Measurements from ENCODE around the gene TARS2. TPM values are rescaled to one million over a fixed set of nuclear protein-coding genes. Genes with fewer than 3 reads are reported as not detected.

The TARS2 gene
- total RNA-seq, 1 donor from 2014 or later = 29.6 TPM

DNA sequence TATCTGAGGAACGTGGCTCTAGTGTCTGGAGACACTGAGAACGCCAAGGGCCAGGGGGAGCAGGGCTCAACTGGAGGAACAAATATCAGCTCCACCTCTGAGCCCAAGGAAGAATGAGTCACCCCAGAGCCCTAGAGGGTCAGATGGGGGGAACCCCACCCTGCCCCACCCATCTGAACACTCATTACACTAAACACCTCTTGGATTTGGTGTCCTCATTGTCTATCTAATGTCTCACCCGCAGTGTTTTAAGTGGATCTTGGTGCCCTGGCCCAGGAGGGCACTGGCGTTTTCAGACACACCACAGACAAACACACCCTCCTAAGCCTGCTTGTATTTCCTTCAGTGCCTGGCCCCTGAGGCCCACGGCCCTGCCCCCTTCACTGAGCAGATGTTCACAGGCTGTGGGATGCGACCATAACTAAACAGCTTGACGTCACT lies 26.2 kb downstream of the TARS2 start:
- no peak for TF ChIP-seq EZH2phosphoT487 (IDR thresholded peaks at IDR 0.05)
- TF ChIP-seq, protein P1, sequence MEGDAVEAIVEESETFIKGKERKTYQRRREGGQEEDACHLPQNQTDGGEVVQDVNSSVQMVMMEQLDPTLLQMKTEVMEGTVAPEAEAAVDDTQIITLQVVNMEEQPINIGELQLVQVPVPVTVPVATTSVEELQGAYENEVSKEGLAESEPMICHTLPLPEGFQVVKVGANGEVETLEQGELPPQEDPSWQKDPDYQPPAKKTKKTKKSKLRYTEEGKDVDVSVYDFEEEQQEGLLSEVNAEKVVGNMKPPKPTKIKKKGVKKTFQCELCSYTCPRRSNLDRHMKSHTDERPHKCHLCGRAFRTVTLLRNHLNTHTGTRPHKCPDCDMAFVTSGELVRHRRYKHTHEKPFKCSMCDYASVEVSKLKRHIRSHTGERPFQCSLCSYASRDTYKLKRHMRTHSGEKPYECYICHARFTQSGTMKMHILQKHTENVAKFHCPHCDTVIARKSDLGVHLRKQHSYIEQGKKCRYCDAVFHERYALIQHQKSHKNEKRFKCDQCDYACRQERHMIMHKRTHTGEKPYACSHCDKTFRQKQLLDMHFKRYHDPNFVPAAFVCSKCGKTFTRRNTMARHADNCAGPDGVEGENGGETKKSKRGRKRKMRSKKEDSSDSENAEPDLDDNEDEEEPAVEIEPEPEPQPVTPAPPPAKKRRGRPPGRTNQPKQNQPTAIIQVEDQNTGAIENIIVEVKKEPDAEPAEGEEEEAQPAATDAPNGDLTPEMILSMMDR (IDR thresholded peaks at IDR 0.05) = no peak
- no peak for TF ChIP-seq EZH2 (IDR thresholded peaks at IDR 0.05)
- H2AFZ ChIP-seq (replicated peaks) = no peak overlapping the region
- Mint-ChIP-seq H3K36me3 (peaks cover 17% of the 10 kb centered on the region), H3K4me3 (no peak overlapping the region), H3K9me3 (no peaks in the 10 kb centered on the region), H3K4me1 (peaks cover 26% of the 10 kb centered on the region), H3K27ac (peak overlapping the region; percentile 32), H3K27me3 (ENCODE audit: insufficient read depth, low read depth) (peaks cover 9% of the 10 kb centered on the region)
- no peaks in the 10 kb centered on the region for H3K36me3 ChIP-seq
- no peak for DNase-seq (ENCODE audit: low spot score)
- no peaks in the 10 kb centered on the region for H3K9me3 ChIP-seq (ENCODE audit: low read depth)
- no peaks in the 10 kb centered on the region for H3K79me2 ChIP-seq (ENCODE audit: low read depth)
- no peaks in the 10 kb centered on the region for H3K27me3 ChIP-seq
- no peak overlapping the region for H3K4me3 ChIP-seq
- H4K20me1 ChIP-seq (ENCODE audit: low read depth) = no peaks in the 10 kb centered on the region
- no peak overlapping the region for H3K9ac ChIP-seq
- no peak overlapping the region for H3K27ac ChIP-seq
- peaks cover 13% of the 10 kb centered on the region for H3K4me1 ChIP-seq
- no peak overlapping the region for H3K4me2 ChIP-seq
- peaks cover 24% of the 10 kb centered on the region for H3F3A ChIP-seq (ENCODE audit: low read depth)

DNA sequence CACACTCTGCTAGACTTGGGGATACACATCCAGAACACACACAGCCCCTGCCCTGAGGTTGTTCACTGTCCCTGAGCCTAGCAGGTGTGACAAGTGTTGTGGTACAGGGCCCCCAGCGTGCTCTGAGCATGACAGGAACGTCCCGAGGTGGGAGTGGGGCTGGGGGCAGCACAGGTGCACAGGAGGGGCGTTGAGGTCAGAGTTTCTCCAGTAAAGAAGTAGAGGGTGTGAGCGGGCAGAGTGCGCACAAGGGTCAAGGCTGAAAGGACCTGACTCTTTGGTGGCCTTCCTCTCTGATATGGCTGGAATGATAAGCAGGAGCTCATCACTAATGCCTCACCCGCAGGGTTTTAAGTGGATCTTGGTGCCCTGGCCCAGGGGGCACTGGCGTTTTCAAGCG lies 27.0 kb downstream of the TARS2 start:
- peaks cover 21% of the 10 kb centered on the region for H3K4me1 Mint-ChIP-seq
- no peak overlapping the region for H3K27ac Mint-ChIP-seq
- no peak overlapping the region for H3K27ac ChIP-seq
- H3K27me3 Mint-ChIP-seq (ENCODE audit: insufficient read depth, low read depth) = peaks cover 9% of the 10 kb centered on the region
- no peaks in the 10 kb centered on the region for H3K9me3 ChIP-seq (ENCODE audit: low read depth)
- H3K4me1 ChIP-seq = peaks cover 13% of the 10 kb centered on the region
- peaks cover 24% of the 10 kb centered on the region for H3F3A ChIP-seq (ENCODE audit: low read depth)
- peak overlapping the region; percentile 92 for H3K4me3 Mint-ChIP-seq
- H4K20me1 ChIP-seq (ENCODE audit: low read depth) = no peaks in the 10 kb centered on the region
- no peak overlapping the region for H3K4me3 ChIP-seq
- no peak for TF ChIP-seq EZH2 (IDR thresholded peaks at IDR 0.05)
- TF ChIP-seq EZH2phosphoT487 (IDR thresholded peaks at IDR 0.05) = no peak
- TF ChIP-seq, protein P1 (IDR thresholded peaks at IDR 0.05) = no peak
- peaks cover 17% of the 10 kb centered on the region for H3K36me3 Mint-ChIP-seq
- no peaks in the 10 kb centered on the region for H3K79me2 ChIP-seq (ENCODE audit: low read depth)
- DNase-seq (ENCODE audit: low spot score) = no peak
- H2AFZ ChIP-seq (replicated peaks) = no peak overlapping the region
- no peaks in the 10 kb centered on the region for H3K9me3 Mint-ChIP-seq
- H3K27me3 ChIP-seq = no peaks in the 10 kb centered on the region
- H3K9ac ChIP-seq = no peak overlapping the region
- H3K36me3 ChIP-seq = no peaks in the 10 kb centered on the region
- H3K4me2 ChIP-seq = no peak overlapping the region

DNA sequence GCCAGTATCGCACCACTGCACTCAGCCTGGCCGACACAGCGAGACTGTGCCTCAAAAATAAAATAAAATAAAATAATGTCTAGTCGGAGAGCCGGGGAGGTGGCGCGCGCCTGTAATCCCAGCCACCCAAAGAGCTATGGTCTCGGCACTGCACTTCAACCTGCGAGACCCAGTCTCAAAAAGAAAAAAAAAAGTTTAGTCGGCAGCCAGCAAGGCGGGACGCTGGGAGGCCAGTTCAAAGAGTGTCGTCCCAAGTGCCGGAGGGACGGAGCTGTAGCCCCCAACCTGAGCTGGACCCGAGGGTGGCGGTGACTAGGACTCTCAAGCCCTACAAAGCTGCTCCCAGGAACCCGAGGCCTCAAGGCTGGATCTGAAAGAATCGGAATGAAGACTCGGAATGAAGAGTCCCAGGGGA lies 27.7 kb downstream of the TARS2 start:
- Histone ChIP-seq H3K4me1 (peaks cover 13% of the 10 kb centered on the region), H3K27me3 (no peaks in the 10 kb centered on the region), H3K79me2 (ENCODE audit: low read depth) (no peaks in the 10 kb centered on the region), H2AFZ (replicated peaks) (peak overlapping the region; percentile 71), H3K27ac (no peak overlapping the region), H3K9me3 (ENCODE audit: low read depth) (no peaks in the 10 kb centered on the region), H3K36me3 (no peaks in the 10 kb centered on the region), H3F3A (ENCODE audit: low read depth) (peaks cover 24% of the 10 kb centered on the region), H3K9ac (peak overlapping the region; percentile 38), H4K20me1 (ENCODE audit: low read depth) (no peaks in the 10 kb centered on the region), H3K4me2 (peak overlapping the region; percentile 78), H3K4me3 (peak overlapping the region; percentile 66)
- TF ChIP-seq, protein P1 (IDR thresholded peaks at IDR 0.05) = no peak
- TF ChIP-seq EZH2phosphoT487 (IDR thresholded peaks at IDR 0.05) = no peak
- TF ChIP-seq EZH2 (IDR thresholded peaks at IDR 0.05) = no peak
- no peaks in the 10 kb centered on the region for H3K9me3 Mint-ChIP-seq
- no peak for DNase-seq (ENCODE audit: low spot score)
- peaks cover 9% of the 10 kb centered on the region for H3K27me3 Mint-ChIP-seq (ENCODE audit: insufficient read depth, low read depth)
- peaks cover 17% of the 10 kb centered on the region for H3K36me3 Mint-ChIP-seq
- H3K27ac Mint-ChIP-seq = no peak overlapping the region
- H3K4me1 Mint-ChIP-seq = peaks cover 21% of the 10 kb centered on the region
- peak overlapping the region; percentile 92 for H3K4me3 Mint-ChIP-seq

Measured in neural progenitor cell (in vitro differentiated cells).